Activated CD8-positive, alpha-beta T cell treated with anti-CD3 and anti-CD28 coated beads for 36 hours (primary cell): Measurements from ENCODE around the gene RTN4RL1. TPM values are rescaled to one million over a fixed set of nuclear protein-coding genes. Genes with fewer than 3 reads are reported as not detected.

ENCODE experiments used
- ATAC-seq: fragments of 200-7000 bp; cut with Tn5 transposase; one replicate; pipeline ENCODE4 v1.10.0; 2021; ENCODE audit warnings: mild to moderate bottlenecking, moderate library complexity
- CTCF ChIA-PET: fragments of 350-600 bp; sonication (Branson Sonifier 250); formaldehyde crosslinking; loops from one replicate; lab custom pipeline; 2021; ENCODE audit warnings: antibody characterized with exemption; lab: Charles Lee
- POLR2A ChIA-PET: fragments of 350-600 bp; sonication (Branson Sonifier 250); formaldehyde crosslinking; loops from one replicate; lab custom pipeline; 2021; ENCODE audit warnings: antibody characterized with exemption; lab: Charles Lee
- DNase-seq: peaks from one replicate; pipeline ENCODE4 v3.0.0-alpha.2; 2020
- H3K27ac Mint-ChIP-seq: one replicate; pipeline ENCODE4 v1.8.0; 2021; ENCODE audit warnings: mild to moderate bottlenecking, mixed read lengths
- H3K27me3 Mint-ChIP-seq: one replicate; pipeline ENCODE4 v1.8.0; 2021; ENCODE audit warnings: mixed read lengths
- H3K36me3 Mint-ChIP-seq: one replicate; pipeline ENCODE4 v1.8.0; 2021; ENCODE audit warnings: low read depth, mixed read lengths
- H3K4me1 Mint-ChIP-seq: one replicate; pipeline ENCODE4 v1.8.0; 2021; ENCODE audit warnings: low read depth, mixed read lengths
- H3K4me3 Mint-ChIP-seq: one replicate; pipeline ENCODE4 v1.8.0; 2021; ENCODE audit warnings: mild to moderate bottlenecking, moderate library complexity, mixed read lengths
- H3K9me3 Mint-ChIP-seq: one replicate; pipeline ENCODE4 v1.8.0; 2021; ENCODE audit warnings: mixed read lengths
- intact Hi-C: fragments of 100-400 bp; cut with micrococcal nuclease; formaldehyde crosslinking; loops from one replicate; pipeline ENCODE4 v1.10.0; 2022
- total RNA-seq, 2 experiments: library from RNA; stranded (reverse); gene quantifications; one replicate each; pipeline ENCODE4 v1.2.3, GENCODE V29; 2021
- TF ChIP-seq, protein P1 (sequence below): fragments of 200-600 bp; IDR thresholded peaks from one replicate; pipeline ENCODE4 v1.8.0; 2022; ENCODE audit warnings: antibody characterized with exemption, mild to moderate bottlenecking

The RTN4RL1 gene
- total RNA-seq, 2 experiments from 2014 or later, result 0.27 to 0.49 TPM

DNA sequence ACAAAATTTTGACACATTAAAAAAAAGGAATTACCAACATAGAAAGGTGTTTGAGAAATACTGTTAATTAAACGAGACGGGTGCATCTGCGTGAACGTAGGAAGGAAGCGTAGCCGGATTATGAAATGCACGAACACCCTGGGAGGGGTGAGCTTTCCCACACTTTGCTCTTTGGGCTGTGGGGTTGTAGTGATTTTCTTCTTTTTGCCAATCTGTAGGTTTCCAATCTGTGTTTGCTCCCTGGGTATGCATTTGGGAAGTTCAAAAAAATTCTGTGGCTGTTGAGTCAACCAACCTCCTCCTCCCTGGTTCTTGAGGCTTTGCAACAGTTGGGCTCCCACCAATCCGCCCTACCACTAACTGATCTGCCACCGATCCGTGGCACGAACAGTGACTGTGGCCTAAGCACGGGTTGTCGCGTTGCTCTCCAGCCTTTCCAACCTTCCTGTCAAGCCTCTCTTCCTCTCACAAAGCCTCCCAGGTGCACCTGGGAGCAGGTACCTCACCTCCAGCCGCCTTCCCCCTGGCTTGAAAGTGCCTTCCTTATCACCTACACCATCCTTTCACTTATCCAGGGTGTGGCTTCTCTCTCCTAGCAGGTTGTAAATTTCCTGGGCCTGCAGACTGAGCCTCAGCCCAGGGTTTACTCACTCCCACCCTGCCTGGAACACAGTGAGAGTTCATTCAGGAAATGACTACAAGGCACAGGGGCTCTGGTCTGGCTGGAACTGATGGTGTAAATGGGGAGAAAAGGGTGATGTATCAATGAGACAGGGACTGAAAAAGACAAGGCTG is 16.6 kb downstream of the RTN4RL1 start:
- POLR2A ChIA-PET, result no interaction called here
- intact Hi-C loops, result no loop called here
- CTCF ChIA-PET, result no interaction called here
- no peak for DNase-seq
- TF ChIP-seq, protein P1, sequence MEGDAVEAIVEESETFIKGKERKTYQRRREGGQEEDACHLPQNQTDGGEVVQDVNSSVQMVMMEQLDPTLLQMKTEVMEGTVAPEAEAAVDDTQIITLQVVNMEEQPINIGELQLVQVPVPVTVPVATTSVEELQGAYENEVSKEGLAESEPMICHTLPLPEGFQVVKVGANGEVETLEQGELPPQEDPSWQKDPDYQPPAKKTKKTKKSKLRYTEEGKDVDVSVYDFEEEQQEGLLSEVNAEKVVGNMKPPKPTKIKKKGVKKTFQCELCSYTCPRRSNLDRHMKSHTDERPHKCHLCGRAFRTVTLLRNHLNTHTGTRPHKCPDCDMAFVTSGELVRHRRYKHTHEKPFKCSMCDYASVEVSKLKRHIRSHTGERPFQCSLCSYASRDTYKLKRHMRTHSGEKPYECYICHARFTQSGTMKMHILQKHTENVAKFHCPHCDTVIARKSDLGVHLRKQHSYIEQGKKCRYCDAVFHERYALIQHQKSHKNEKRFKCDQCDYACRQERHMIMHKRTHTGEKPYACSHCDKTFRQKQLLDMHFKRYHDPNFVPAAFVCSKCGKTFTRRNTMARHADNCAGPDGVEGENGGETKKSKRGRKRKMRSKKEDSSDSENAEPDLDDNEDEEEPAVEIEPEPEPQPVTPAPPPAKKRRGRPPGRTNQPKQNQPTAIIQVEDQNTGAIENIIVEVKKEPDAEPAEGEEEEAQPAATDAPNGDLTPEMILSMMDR, result no peak
- ATAC-seq, result no peak
- no peaks in the 10 kb centered on the region for H3K4me1 Mint-ChIP-seq
- H3K4me3 Mint-ChIP-seq, result no peak overlapping the region
- H3K9me3 Mint-ChIP-seq, result no peaks in the 10 kb centered on the region
- no peak overlapping the region for H3K27ac Mint-ChIP-seq
- no peaks in the 10 kb centered on the region for H3K36me3 Mint-ChIP-seq
- peaks cover 2% of the 10 kb centered on the region for H3K27me3 Mint-ChIP-seq

DNA sequence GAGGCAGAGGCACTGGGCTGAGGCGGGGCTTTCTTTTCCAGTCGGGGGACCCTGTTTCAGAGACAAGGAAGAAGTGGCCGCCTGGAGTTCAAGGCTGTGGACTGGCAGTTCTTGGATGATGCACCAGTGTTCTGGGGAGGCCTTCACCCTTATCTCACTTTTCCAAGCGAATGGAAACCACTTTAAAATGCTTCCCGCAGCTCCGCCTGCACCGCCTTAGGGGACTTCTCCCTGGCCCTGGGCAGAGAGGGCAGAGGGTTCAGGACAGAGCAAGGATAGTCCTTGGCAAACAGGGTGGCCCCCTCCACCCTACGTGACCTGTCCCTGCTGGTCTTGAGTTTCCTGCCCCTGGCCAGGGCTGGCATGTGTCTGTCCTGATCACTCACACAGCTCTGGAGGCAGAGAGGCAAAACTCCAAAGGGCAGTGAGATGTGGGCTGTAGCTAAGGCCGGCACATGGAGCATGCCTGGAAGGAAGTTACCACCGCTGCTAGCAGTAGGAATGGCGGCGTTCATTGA is 20.6 kb downstream of the RTN4RL1 start:
- Mint-ChIP-seq H3K36me3 (no peaks in the 10 kb centered on the region), H3K4me1 (no peaks in the 10 kb centered on the region), H3K9me3 (no peaks in the 10 kb centered on the region), H3K27ac (no peak overlapping the region), H3K4me3 (no peak overlapping the region), H3K27me3 (peaks cover 2% of the 10 kb centered on the region)
- intact Hi-C loops, result no loop called here
- ChIA-PET CTCF (no interaction called here), POLR2A (interaction anchor here (0.6 to 1.3 kb wide), 2 partner anchors 8 to 84 kb away, joined by 3 to 5 read pairs; no protein-coding TSS in a partner anchor)
- TF ChIP-seq, protein P1, result no peak
- no peak for ATAC-seq
- DNase-seq, result no peak

DNA sequence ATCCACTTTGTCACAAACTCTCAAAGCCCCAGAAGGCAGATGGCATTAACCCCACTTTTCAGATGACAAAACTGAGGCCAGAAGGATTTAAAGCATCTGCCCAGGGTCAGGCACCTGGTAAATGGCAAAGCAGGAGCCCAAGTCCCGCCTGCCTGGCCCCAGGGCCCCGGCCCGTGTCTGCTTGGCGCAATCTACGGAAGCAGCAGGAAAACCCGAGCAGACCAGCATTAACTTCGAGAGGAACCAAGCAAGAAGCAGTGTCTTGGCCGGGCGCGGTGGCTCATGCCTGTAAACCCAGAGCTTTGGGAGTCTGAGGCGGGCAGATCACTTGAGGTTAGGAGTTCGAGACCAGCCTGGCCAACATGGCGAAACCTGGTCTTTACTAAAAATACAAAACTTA is 21.6 kb downstream of the RTN4RL1 start:
- H3K9me3 Mint-ChIP-seq, result no peaks in the 10 kb centered on the region
- ChIA-PET POLR2A (no interaction called here), CTCF (no interaction called here)
- H3K36me3 Mint-ChIP-seq, result no peaks in the 10 kb centered on the region
- DNase-seq (no peak), ATAC-seq (no peak)
- intact Hi-C loops, result no loop called here
- TF ChIP-seq, protein P1, result no peak
- H3K27me3 Mint-ChIP-seq, result peaks cover 9% of the 10 kb centered on the region
- H3K4me3 Mint-ChIP-seq, result no peak overlapping the region
- H3K27ac Mint-ChIP-seq, result no peak overlapping the region
- H3K4me1 Mint-ChIP-seq, result no peaks in the 10 kb centered on the region

DNA sequence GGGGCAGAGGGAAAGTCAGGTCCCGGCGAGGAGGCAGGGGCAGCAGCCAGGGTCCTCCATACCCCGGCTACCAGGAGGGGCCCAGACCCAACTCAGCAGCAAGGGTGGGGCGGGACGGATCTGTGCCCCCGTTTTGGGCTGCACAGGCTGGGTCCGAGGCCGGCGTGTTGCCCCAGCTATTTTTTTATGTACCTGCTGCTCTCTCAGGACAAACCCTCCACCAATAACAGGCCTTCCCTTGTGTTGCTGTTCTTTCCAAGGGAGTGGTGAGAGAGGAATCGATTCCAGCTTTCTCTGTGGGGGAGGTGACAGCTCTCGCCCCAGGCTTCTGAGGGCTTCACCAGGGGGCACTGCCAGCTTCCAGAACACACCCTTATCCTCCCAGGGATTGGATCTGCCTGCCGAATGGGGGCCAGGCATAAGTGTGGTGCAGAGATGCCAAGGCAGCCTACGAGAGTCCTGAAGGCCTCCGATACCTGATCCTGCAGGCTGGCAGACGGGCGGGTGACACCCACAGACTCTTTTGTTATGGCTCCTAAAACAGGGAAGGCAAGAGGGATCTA is 22.3 kb downstream of the RTN4RL1 start:
- intact Hi-C loops, result no loop called here
- POLR2A ChIA-PET, result no interaction called here
- TF ChIP-seq, protein P1, result no peak
- ATAC-seq (no peak), DNase-seq (no peak)
- Mint-ChIP-seq H3K36me3 (no peaks in the 10 kb centered on the region), H3K4me1 (no peaks in the 10 kb centered on the region), H3K27ac (no peak overlapping the region), H3K9me3 (no peaks in the 10 kb centered on the region), H3K4me3 (no peak overlapping the region), H3K27me3 (peaks cover 9% of the 10 kb centered on the region)
- CTCF ChIA-PET, result no interaction called here
